ENCODE results near the gene PNPLA5. TPM values are rescaled to one million over a fixed set of nuclear protein-coding genes. Genes with fewer than 3 reads are reported as not detected.

The PNPLA5 gene
- polyA plus RNA-seq, 3 donors: not detected

GRCh38 chr22:43862074-43862881 lies 29.5 kb downstream of the PNPLA5 start, which contains the start of gene SULT4A1:
TSS of gene SULT4A1 (minus strand) at chr22:43862513. CDS start at chr22:43862382, 131 bp downstream.
- WGBS, 3 donors: 2 to 4% (median 4%) methylated on average over 72 to 121 of the region's 121 CpGs
- H3K27ac ChIP-seq (ENCODE audit: low read depth, low read length): no peak within 1 kb of the TSS

GRCh38 chr22:43861529-43861928 lies 30.3 kb downstream of the PNPLA5 start:
- no peak overlapping the region for H3K27ac ChIP-seq (ENCODE audit: low read depth, low read length)
- 26 to 56% (median 40%) methylated on average over 9 of the region's 9 CpGs for WGBS, 3 donors

- WGBS, 3 donors: 78 to 85% (median 80%) methylated on average over 12 of the region's 12 CpGs
Observed at GRCh38 chr22:43860831-43861230, 31.0 kb downstream of the PNPLA5 start.

GRCh38 chr22:43860126-43860525 lies 31.7 kb downstream of the PNPLA5 start:
- WGBS, 3 donors: 82 to 85% (median 82%) methylated on average over 11 of the region's 11 CpGs
- no peak overlapping the region for H3K27ac ChIP-seq (ENCODE audit: low read depth, low read length)

More at GRCh38 chr22:43860831-43861230, 31.0 kb downstream of the PNPLA5 start:
- H3K27ac ChIP-seq (ENCODE audit: low read depth, low read length): no peak overlapping the region

GRCh38 chr22:43859621-43860020 lies 32.2 kb downstream of the PNPLA5 start:
- H3K27ac ChIP-seq (ENCODE audit: low read depth, low read length): no peak overlapping the region
- WGBS, 3 donors: 81 to 86% (median 84%) methylated on average over 14 of the region's 14 CpGs

GRCh38 chr22:43859176-43859575 lies 32.6 kb downstream of the PNPLA5 start:
- WGBS, 3 donors: 84 to 89% (median 87%) methylated on average over 7 of the region's 7 CpGs
- no peak overlapping the region for H3K27ac ChIP-seq (ENCODE audit: low read depth, low read length)

GRCh38 chr22:43858156-43858895 lies 33.5 kb downstream of the PNPLA5 start:
- H3K27ac ChIP-seq (ENCODE audit: low read depth, low read length): no peak overlapping the region
- 58 to 63% (median 59%) methylated on average over 11 of the region's 11 CpGs for WGBS, 3 donors

GRCh38 chr22:43857367-43857766 lies 34.4 kb downstream of the PNPLA5 start:
- no peak overlapping the region for H3K27ac ChIP-seq (ENCODE audit: low read depth, low read length)

GRCh38 chr22:43855431-43855830 lies 36.4 kb downstream of the PNPLA5 start:
- H3K27ac ChIP-seq (ENCODE audit: low read depth, low read length): no peak overlapping the region
- WGBS, 3 donors: 76 to 93% (median 91%) methylated on average over 4 of the region's 4 CpGs

- H3K27ac ChIP-seq (ENCODE audit: low read depth, low read length): no peak overlapping the region
- WGBS, 3 donors: 89 to 93% (median 92%) methylated on average over 13 of the region's 13 CpGs
Observed at GRCh38 chr22:43854786-43855271, 37.0 kb downstream of the PNPLA5 start.

- no peak overlapping the region for H3K27ac ChIP-seq (ENCODE audit: low read depth, low read length)
- WGBS, 3 donors: 84 to 89% (median 86%) methylated on average over 14 of the region's 14 CpGs
Observed at GRCh38 chr22:43854121-43854785, 37.6 kb downstream of the PNPLA5 start.

GRCh38 chr22:43853328-43853931 lies 38.4 kb downstream of the PNPLA5 start:
- 73 to 79% (median 75%) methylated on average over 10 of the region's 10 CpGs for WGBS, 3 donors

GRCh38 chr22:43852573-43853327 lies 39.1 kb downstream of the PNPLA5 start:
- no peak overlapping the region for H3K27ac ChIP-seq (ENCODE audit: low read depth, low read length)
- WGBS, 3 donors: 60 to 67% (median 63%) methylated on average over 19 of the region's 19 CpGs

More at GRCh38 chr22:43853328-43853931, 38.4 kb downstream of the PNPLA5 start:
- H3K27ac ChIP-seq (ENCODE audit: low read depth, low read length): no peak overlapping the region

GRCh38 chr22:43851979-43852307 lies 39.9 kb downstream of the PNPLA5 start:
- 48 to 55% (median 48%) methylated on average over 3 of the region's 3 CpGs for WGBS, 3 donors
- H3K27ac ChIP-seq (ENCODE audit: low read depth, low read length): no peak overlapping the region

- WGBS, 3 donors: 58 to 72% (median 67%) methylated on average over 13 of the region's 13 CpGs
- H3K27ac ChIP-seq (ENCODE audit: low read depth, low read length): no peak overlapping the region
Observed at GRCh38 chr22:43851058-43851978, 40.5 kb downstream of the PNPLA5 start.

GRCh38 chr22:43850529-43850928 lies 41.3 kb downstream of the PNPLA5 start:
- H3K27ac ChIP-seq (ENCODE audit: low read depth, low read length): no peak overlapping the region
- 70 to 74% (median 72%) methylated on average over 12 of the region's 12 CpGs for WGBS, 3 donors

- no peak overlapping the region for H3K27ac ChIP-seq (ENCODE audit: low read depth, low read length)
- WGBS, 3 donors: 71 to 83% (median 81%) methylated on average over 13 of the region's 13 CpGs
Observed at GRCh38 chr22:43849731-43850130, 42.1 kb downstream of the PNPLA5 start.
